Peyer's patch (tissue), 4 donors: Measurements from ENCODE around the gene ALOXE3.

Experiments
- POLR2A ChIP-seq, 2 donors: fragments of 450-650 bp; IDR thresholded peaks; one replicate each; pipeline ENCODE4 v1.5.1; 2017; ENCODE audit warnings: antibody characterized with exemption in 2 of 2, mild to moderate bottlenecking in 2 of 2, moderate library complexity in 2 of 2
- TF ChIP-seq, protein P1 (sequence below), 6 experiments: fragments of 450-650 bp in 4 of 6; fragments of 200-600 bp in 2 of 6; sonication (generic) in 1 of 6; IDR thresholded peaks; one replicate each; pipeline ENCODE4 v1.5.1; 2017 to 2019; ENCODE audit warnings: antibody characterized with exemption in 6 of 6, mild to moderate bottlenecking in 3 of 6, moderate library complexity in 1 of 6

DNA sequence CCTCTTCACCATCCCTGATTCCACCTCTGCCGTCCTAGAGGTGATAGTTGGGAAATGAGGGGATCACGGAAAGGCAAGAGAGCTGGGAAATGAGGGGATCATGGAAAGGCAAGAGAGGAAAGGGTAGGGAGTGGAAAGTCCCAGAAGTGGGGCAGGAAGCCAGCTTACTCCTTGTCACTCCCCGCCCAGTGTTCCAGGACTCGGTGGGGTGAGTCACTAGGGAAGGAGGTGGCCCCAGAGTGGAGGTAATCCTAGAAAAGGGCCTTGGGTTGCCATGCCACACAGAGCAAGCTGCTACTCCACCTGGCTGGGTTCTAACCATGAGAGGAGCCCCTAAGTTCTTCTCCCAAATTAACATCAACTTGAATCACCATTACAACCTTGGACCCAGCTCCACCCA lies 14.8 kb downstream of the ALOXE3 start:
- no peak for TF ChIP-seq POLR2A (IDR thresholded peaks at IDR 0.05)
- TF ChIP-seq, protein P1, sequence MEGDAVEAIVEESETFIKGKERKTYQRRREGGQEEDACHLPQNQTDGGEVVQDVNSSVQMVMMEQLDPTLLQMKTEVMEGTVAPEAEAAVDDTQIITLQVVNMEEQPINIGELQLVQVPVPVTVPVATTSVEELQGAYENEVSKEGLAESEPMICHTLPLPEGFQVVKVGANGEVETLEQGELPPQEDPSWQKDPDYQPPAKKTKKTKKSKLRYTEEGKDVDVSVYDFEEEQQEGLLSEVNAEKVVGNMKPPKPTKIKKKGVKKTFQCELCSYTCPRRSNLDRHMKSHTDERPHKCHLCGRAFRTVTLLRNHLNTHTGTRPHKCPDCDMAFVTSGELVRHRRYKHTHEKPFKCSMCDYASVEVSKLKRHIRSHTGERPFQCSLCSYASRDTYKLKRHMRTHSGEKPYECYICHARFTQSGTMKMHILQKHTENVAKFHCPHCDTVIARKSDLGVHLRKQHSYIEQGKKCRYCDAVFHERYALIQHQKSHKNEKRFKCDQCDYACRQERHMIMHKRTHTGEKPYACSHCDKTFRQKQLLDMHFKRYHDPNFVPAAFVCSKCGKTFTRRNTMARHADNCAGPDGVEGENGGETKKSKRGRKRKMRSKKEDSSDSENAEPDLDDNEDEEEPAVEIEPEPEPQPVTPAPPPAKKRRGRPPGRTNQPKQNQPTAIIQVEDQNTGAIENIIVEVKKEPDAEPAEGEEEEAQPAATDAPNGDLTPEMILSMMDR (IDR thresholded peaks at IDR 0.05) = no peak
